GM19455 (cell line): ENCODE data around the gene FOXP3.
A peak's percentile ranks its signal among the peaks of the same experiment; 100 is the strongest.
"Not testable (repeated sequence)": the region's sequence is repeated elsewhere in the genome, so short reads cannot be mapped to it uniquely, and the experiment has no call there.

ENCODE experiments used
- ATAC-seq: cut with Tn5 transposase; IDR thresholded peaks from one replicate; pipeline ENCODE4 v1.9.1; 2021; ENCODE audit not compliant: unreplicated experiment

Gene FOXP3, protein sequence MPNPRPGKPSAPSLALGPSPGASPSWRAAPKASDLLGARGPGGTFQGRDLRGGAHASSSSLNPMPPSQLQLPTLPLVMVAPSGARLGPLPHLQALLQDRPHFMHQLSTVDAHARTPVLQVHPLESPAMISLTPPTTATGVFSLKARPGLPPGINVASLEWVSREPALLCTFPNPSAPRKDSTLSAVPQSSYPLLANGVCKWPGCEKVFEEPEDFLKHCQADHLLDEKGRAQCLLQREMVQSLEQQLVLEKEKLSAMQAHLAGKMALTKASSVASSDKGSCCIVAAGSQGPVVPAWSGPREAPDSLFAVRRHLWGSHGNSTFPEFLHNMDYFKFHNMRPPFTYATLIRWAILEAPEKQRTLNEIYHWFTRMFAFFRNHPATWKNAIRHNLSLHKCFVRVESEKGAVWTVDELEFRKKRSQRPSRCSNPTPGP

DNA sequence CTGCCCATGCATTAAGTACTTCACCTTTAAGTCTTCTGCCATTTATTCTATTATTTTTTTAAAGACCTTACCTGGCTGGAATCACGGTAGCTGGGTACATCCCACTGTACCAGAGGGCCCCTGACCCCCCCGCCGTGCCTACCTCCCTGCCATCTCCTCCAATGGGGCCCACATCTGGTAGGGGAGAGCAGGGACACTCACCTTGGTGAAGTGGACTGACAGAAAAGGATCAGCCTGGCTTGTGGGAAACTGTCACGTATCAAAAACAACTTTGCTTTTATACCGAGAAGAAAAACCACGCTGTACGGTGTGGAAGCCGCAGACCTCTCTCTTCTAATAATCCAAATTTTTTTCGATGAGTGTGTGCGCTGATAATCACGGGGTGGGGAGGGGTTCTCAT is at the start of gene FOXP3:
FOXP3 (minus strand) TSS at position 251 of the 400 bp plus-strand sequence. CDS start 6,205 bp downstream, outside the sequence.
- ATAC-seq, result no peak

DNA sequence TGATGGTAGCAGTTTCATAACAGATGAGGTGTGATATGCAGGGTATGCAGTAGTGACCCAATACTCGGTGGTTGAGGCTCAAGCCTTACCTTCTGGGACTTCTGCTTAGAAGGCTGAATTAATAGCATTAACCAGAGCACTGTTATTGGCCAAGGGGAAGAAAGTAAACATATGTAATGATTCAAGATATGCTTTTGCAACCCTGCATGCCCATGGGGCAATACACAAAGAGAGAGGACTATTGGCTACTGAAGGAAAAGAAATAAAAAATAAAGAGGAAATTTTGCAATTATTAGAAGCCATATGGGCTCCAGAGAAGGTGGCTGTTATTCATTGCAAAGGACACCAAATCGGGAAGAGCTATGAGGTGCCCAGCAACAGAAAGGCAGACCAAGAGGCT is 47.7 kb upstream of the FOXP3 start:
- ATAC-seq, result no peak

DNA sequence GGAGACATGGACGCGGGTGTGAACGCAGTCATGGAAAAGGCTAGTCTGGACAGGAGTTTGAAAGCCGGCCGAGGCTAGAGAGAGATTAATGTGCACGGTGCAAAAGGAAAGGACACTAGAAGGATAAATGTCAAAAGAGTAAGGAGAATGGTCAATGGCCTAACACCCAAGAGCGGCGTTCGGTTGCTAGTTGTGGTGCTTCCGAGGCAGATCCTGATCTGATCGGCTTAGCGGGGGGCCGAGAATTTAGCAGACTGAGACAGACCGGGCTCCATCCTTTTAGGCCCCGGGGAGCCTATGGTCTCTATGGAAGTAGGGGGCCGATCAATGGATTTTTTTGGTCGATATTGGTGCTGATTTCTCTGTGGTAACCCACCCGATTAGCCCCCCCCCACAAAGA is 45.9 kb upstream of the FOXP3 start:
- ATAC-seq, result no peak

DNA sequence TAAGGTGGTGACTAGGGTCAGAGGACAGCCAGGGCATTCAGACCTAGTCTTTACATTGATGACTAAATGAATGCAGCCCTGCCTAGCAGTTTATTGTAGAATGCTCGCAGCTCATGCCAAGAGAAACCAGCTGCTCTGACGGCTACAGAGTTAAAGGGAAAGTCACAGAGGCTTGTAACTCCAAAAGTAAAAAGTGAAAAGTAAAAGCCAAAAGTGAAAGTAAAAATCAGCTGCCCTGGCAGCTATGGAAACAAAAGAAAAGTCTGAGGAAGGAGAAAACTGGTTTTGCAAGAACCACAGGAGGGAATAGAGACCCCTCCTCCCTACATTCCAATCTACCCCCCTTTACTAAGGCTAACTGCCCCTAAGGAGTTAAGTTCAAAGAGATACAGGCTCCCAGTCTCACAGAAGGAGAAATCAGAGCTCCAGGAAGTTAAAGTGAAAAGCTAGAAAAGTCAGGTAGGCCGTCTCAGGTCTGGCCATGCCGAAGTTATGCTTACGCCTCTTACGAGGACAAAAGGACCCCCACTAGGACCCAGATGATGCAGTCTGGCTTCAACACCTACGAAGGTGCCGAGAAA is 45.0 kb upstream of the FOXP3 start:
- no peak for ATAC-seq

DNA sequence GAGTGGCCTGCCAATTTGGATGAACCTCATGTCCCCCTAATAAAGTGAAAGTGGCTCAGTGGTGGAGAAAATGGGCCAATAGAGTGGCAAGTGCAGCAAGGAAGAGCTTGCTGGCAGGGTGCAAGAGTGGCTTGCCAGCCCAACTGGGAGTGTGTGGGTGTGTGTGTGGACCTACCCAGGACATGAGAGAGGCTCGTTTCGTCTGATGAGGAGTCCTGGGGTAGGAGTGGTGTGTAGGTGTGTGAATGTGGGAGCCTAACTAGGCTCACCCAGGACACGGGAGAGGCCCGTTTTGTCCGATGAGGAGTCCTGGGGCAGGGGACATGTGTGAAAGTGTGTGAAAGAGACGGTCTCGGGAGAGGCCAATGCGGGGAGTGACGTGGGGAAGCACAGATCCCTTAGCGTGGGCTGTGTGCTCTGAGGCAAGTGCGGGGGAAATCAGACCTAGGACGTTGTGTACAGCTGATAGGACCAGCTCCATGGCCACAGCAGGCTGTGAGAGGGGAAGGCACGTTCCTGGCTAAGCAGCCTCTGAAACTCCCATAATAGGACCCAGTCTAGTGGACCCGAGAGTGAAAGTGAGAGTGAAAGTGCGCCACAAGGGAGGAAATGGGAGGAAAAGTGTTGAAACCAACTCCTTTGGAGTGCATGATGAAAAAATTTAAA is 44.2 kb upstream of the FOXP3 start:
- ATAC-seq, result no peak

DNA sequence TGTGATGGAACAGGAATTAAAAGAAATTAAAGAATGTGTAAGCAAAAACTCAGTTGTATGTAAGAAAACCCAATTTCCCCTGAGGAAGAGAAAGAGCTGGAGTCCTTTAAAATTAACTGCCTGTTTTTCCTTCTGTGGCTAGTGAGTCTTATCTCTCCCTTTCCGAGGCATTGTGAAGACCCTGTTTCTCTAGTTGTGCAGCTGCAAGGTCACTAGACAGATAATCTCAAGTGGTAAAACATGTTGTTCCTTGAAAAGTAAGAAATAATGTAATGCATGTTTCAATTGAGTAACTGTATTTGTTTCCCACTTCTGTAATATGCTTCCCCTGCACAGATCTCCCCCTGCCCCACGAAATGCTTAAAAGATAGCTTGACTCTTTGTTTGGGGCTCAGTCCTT is 43.3 kb upstream of the FOXP3 start:
- ATAC-seq, result not testable (repeated sequence)

DNA sequence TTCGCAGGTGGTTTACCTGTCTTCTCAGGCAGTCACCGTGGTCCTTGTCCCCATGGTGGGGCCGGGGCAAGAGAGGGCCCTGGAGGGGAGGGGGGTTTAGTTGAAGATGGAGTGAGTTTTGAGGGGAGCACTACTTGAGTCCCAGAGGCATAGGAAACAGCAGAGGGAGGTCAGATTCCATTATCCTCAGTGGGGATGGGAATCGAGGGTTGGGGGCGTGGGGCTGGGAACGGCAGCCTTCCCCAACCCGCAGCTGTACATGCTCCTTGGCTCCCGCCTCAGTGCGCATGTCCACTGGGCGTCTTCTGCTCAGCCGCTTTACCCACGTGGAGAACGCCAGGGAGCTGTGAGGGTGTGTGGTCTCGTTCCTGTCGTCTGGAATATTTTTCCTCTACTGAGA is 38.8 kb upstream of the FOXP3 start, which contains the start of gene GAGE10:
GAGE10 (plus strand) TSS at position 301 of the 400 bp plus-strand sequence. CDS start 1,214 bp downstream, outside the sequence.
- no peak for ATAC-seq

DNA sequence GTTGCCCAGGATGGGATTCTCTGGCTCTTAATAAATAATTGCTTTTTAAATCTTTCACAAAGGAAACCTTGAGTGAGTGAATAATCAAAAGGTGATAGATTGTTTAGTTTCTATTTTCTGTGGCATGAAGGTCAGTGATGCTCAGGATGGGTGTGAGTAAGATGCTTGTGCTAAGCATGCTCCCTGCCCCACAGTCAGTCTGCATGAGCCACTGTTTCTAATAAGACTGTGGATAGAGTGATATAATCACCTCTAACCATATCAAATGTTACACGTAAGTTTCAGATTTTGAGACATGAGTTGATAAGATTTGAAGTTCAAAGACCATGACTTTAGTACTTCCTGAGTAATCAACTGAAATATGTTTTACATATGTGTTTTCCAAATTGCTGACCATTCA is 36.2 kb upstream of the FOXP3 start:
- ATAC-seq, result no peak

DNA sequence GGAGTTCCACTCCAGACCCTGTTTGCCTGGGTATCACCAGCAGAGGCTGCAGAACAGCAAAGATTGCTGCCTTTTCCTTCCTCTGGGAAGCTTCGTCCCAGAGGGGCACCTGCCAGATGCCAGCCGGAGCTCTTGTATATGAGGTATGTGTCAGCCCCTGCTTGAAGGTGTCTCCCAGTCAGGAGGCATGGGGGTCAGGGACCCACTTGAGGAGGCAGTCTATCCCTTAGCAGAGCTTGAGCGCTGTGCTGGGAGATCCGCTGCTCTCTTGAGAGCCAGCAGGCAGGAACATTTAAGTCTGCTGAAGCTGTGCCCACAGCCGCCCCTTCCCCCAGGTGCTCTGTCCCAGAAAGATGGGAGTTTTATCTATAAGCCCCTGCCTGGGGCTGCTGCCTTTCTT is 34.8 kb upstream of the FOXP3 start:
- not testable (repeated sequence) for ATAC-seq

DNA sequence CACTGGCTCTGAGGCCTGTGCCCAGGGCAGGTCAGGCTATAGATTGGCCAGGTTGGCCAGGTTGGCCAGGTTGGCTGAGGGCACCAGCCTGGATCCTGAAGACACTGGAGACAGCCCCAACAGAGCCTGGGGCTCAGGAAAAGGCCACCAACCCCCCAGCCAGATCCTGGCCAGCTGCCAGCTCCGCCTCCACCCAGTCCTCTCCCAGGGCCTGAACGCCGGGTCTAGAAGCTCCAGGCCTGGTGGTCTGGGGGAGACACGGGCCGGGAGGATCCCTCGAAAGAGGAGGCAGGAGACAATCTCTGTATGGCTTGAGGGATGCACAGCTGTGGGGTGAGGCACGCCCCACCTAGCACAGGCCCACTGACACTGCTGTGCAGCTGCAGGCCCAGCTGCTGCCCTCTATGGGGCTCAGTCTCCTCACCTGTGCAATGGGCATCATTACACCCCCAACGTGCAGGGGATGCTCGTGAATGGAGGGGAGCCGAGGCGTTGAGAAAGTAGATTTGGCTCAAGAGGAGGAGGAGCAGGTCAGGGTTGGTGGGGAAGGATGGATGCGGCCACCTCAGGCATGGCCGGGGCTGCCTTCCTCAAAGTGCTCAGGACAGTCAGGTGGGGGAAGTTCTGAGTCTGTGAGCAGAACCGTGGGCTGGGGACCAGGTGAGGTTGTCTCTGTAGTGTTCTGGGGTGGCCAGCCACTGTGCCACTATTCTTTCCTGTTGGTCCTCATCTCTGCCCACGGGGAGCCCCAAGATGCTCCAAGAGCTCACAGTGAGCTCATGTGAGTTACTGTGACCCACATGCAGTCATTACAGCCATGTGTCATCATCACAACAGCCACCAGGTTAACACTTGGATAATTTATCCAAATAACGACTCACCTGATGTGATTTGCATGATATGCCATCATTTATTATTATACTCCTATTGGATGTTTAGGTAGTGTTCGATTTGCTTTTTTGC is 28.2 kb upstream of the FOXP3 start:
- no peak for ATAC-seq

DNA sequence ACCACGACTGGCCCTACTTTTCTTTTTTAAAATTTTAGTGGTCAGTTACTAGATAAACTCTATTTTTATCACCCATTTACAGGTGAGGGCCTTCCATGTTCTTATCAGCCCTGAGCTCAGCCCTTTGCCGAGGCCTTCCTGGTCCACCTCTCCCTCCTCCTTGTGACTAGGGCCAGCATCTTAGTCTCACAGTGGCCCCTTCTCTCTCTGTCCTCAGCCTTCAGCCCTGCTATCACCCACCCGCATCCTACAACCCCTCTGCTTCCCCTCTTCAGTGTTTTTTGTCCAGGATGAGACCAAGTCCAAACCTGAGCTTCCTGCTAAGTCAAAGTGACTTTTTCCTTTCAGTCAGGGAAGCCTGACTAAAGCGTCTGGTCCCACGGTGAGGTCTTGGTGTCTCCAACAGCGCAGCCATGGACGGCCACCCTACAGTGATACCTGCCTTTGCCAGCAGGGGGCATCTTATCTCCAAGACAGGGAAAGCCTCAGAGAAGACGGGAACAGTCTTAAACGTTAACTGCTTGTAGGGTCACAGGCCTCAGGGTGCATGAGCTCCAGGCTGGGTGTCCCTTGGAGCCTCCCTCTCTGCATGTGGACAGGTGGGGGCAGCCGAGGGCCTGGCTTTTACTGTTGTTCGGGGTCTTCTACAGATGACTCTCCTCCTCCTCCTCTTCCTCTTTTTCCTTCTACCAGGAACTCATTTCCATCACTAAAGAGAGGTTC is 27.3 kb upstream of the FOXP3 start:
- ATAC-seq, result peak; percentile 61

DNA sequence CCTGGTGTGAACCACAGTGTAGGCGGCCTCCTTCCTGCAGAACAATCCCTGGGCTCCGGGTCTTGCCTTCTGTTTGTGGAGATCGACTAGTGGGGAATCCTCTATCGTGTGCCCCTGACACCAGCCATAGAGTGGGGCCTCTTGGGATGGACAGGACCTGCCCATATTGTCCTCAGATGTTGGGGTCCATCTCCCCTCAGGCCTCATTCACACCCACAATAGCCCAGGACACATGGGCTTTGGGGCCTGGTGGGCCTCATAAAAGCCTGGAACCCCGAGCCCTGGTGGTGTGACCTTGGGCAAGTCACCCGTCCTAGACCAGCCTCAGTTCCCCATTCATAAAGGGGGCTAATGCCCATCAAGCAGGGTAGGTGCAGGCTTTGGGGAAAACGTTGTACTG is 25.7 kb upstream of the FOXP3 start:
- ATAC-seq, result no peak

DNA sequence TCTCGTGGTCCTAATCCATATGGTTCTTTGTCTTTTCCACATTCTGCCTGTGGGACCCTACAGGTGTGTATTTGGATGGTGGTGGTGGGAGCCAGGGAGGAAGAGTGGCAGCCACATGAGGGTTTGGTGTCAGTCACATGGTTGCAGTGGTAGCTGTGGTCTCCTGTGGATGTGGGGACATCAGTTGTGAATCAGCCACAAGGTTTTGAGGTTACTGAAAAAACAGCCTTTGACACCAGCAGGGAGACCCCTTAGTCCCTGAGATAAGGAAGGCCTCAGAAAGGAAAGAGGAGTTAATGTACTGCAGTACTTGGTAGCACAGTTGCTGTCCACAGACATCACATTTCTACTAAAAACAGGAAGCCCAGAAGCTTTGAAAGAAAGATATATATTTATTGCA is 23.2 kb upstream of the FOXP3 start:
- no peak for ATAC-seq

DNA sequence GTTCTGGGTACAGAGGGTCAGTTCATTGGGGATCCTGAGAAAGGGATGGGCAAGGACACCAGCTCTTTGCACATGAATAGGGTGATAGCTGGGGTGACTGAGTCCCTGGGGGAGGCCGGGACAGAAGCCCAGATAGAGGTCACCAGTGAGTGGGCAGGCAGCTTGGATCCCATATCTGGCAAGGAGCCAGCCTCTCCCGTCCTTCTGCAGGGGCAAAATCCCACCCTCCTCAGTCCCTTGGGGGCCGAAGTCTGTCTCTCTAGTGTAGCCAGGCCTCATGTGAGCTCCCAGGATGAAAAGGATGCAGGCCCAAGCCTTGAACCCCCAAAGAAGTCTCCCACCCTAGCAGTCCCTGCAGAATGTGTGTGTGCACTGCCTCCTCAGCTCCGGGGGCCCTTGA is 22.1 kb upstream of the FOXP3 start:
- no peak for ATAC-seq

DNA sequence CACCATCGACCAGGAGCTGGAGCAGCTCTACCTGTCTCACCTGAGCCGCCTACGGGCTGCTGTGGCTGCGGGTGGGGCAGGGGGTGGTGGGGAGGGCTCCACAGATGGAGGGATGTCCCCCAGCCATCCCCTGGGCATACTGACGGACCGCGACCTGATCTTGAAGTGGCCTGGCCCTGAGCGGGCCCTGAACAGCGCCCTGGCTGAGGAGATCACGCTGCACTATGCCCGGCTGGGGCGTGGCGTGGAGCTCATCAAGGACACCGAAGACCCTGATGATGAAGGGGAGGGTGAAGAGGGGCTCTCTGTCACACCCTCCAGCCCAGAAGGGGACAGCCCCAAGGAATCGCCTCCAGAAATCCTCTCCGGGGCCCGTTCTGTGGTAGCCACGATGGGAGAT is 21.6 kb upstream of the FOXP3 start:
- no peak for ATAC-seq

DNA sequence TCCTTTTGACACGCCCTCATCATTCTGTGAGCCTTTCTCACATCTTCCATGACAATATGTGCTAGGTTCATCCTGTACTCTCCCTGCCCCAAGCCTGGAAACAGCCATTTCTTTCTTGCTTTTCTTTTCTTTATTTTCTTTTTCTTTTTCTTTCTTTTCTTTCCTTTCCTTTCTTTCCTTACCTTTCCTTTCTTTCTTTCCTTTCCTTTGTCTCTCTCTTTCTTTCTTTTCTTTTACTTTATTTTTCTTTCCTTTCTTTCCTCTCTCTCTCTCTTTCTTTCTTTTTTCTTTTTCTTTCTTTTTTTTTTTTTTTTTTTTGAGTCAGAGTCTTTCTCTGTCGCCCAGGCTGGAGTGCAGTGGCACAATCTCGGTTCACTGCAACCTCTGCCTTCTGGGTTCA is 19.7 kb upstream of the FOXP3 start:
- ATAC-seq, result no peak

DNA sequence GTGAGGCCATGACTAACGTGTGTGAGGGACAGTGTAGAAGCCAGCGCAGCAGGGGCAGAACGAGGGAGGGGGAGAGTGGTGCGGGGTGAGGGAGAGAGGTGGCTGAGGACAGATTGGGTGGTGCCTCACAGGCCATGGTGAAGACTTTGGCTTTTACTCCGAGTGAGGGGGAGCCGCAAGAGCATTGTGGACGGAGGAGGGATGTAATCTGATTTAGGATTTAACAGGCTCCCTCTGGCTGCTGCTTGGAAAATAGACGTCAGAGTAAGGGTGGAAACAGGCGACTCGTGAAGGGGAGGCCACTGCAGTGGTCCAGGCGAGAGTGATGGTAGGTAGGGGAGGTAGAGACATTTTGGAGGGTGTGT is 18.1 kb upstream of the FOXP3 start:
- no peak for ATAC-seq

DNA sequence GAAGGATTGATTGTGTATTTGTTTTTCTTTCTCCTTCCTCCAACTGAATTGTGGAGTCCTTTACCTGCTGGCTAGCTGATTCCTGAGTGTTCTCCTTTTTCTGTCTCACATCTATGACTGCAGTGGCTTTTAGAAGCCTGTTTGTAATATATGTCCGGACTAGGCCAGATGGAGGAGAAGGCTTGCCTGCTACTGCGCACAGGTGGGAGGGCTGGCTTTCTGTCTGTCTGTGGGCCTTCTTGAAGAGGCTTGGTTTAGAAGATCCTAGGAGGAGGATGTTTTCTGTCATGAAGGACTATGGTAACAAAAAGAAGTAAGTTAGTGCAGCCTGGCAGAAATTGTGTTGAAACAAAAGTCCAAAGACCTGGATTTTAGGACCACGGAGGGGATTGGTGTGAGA is 13.6 kb upstream of the FOXP3 start:
- no peak for ATAC-seq

DNA sequence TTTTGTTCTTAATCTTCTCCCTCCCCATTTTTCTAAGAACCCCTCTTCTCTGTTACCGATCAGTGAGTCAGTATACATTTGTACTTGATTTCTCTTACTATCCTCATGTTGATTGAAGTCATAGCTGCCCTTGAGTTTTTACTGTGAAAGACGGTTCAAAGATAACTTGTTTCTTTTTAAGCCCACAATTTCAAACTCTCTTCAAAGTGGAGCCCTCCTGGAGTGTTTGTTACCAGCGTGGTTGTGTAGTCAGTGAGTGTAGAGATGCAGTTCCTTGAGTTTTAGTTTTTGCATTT is 13.0 kb upstream of the FOXP3 start:
- no peak for ATAC-seq

DNA sequence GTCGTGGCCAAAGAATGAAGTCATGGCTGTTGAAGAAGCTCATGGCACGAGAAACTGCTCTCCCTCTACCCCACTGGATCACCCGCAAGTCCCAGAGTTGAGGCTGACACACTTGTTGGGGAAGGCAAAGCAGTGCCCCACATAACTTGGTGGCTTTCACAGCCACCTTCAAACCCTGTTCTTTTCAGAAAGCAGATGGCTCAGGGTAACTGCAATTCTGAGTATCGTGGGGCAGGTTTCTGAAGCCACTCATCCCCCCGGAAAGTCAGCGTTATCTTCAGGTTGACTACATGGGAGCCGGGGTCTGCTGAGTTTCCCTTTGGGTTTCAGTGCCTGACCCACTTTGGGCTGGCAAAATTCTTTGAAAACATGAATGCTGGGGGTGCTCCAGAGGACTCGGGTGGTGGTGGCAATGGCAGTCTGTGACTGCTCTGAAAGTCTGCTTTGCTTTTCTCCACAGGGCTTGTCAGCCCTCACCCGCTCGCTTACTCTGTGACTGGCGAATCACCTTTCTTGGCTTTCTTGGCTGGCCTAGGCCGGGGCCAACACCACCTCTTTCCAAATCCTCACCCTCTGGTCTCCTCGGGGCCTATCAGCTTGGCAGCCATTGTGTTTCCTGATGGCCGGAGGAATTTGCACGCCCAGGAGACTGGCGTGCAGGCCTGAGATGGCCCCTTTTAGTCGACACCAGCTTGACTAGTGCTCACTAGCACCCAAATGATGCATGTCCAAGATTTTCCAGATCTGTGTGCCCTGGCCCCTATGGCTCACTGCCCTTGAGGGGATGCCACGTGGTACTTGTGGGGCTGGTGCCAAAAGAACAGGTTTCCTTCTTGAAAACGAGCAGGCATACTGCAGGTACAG is 12.4 kb upstream of the FOXP3 start:
- ATAC-seq, result no peak
